Astrocyte of the cerebellum (primary cell): ENCODE results near the gene STK40.

ENCODE experiments used
- DNase-seq: peaks from one replicate; pipeline ENCODE4 v3.0.0-alpha.2; 2011; ENCODE audit warnings: low read depth
- H3K4me3 ChIP-seq: 2 replicates; pipeline ENCODE4 v1.5.1; 2011; ENCODE audit warnings: mild to moderate bottlenecking, low read depth, low read length, moderate library complexity
- in situ Hi-C: cut with HindIII; loops from 2 replicates; pipeline ENCODE4 v1.10.0; 2017; ENCODE audit warnings: low sequenced_read_pairs
- TF ChIP-seq, protein P1 (sequence below): IDR thresholded peaks from 2 replicates; pipeline ENCODE4 v1.5.1; 2012; ENCODE audit warnings: low read length, low read depth, moderate library complexity, mild to moderate bottlenecking; ENCODE audit errors: missing control alignments

STK40 gene

DNA sequence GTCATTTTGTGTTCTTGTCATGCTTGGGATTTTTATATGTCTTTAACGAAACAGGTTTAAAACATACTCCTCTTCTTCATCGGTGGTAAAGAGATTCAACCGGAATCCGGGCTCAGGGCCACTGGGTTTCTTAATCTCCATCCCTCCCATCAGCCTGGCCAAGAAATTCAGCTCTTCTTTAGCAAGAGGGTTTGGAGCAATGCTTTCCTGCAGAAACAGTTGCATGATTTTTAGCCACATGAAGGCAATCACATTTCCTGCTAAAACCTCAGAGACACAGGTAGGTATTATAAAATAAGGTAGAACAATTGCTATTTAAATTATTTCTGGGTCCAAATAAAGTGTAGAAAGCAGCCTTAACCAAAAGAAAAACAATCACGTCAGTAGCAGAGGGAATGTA, 34.7 kb upstream of the STK40 start:
- H3K4me3 ChIP-seq = no peak overlapping the region
- DNase-seq = no peak
- TF ChIP-seq, protein P1, sequence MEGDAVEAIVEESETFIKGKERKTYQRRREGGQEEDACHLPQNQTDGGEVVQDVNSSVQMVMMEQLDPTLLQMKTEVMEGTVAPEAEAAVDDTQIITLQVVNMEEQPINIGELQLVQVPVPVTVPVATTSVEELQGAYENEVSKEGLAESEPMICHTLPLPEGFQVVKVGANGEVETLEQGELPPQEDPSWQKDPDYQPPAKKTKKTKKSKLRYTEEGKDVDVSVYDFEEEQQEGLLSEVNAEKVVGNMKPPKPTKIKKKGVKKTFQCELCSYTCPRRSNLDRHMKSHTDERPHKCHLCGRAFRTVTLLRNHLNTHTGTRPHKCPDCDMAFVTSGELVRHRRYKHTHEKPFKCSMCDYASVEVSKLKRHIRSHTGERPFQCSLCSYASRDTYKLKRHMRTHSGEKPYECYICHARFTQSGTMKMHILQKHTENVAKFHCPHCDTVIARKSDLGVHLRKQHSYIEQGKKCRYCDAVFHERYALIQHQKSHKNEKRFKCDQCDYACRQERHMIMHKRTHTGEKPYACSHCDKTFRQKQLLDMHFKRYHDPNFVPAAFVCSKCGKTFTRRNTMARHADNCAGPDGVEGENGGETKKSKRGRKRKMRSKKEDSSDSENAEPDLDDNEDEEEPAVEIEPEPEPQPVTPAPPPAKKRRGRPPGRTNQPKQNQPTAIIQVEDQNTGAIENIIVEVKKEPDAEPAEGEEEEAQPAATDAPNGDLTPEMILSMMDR = no peak
- in situ Hi-C loops = no loop called here

DNA sequence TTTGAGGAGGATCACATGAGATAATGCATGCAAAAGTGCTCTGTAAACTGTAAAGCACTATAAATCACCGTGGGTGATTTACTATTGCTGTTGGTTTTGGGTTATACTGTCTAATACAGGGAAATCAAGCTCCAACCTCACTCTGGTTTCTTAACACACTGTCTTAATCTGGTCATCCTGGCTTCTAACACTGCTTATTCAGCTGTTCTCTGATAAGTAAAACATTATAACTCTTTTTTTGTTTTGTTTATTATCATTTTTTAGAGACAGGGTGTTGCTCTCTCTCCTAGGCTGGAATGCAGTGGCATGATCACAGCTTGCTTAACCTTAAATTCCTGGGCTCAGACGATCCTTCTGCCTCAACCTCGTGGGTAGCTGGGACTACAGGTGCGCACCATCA, 33.8 kb upstream of the STK40 start:
- in situ Hi-C loops = no loop called here
- TF ChIP-seq, protein P1 = no peak
- no peak for DNase-seq
- H3K4me3 ChIP-seq = no peak overlapping the region

DNA sequence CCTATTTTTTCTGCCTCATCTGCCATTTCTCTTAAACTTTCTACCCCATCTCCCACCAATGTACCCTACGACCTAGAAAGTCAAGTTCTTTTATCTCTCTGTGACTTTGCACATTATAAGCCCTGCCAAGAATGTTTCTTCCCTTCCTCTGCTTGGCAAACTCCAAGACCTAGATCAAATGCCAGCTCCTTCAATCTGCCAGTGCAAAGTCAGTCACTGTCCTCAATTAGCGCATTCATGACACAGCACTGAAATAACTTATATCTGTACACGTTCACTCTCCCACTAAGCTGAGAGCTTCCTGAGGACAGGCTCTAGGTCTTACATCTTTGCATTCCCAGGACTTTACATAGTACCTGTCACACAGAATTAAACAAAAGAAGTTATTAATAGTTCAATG, 33.4 kb upstream of the STK40 start:
- in situ Hi-C loops = no loop called here
- DNase-seq = no peak
- TF ChIP-seq, protein P1 = no peak
- H3K4me3 ChIP-seq = no peak overlapping the region

DNA sequence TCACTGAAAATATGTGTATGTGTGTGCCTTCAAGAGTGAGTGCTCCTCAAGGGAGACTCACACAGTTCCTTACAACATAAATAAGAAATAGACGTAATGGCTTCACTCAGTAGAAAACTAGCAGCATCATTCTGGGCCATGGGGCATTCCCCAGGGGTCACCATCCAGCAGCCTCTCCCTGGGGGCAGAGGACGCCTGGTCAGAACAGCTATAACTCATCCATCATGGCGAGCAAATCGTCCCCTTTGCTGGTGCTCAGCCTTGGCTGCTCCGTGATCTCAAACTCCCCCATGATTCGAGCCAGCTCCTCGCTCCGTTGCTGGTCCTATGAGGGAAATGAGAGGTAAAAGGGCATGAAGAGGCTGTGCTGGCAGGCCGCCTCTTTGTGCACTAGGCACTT, 32.2 kb upstream of the STK40 start:
- DNase-seq = no peak
- no peak overlapping the region for H3K4me3 ChIP-seq
- in situ Hi-C loops = no loop called here
- TF ChIP-seq, protein P1 = no peak

DNA sequence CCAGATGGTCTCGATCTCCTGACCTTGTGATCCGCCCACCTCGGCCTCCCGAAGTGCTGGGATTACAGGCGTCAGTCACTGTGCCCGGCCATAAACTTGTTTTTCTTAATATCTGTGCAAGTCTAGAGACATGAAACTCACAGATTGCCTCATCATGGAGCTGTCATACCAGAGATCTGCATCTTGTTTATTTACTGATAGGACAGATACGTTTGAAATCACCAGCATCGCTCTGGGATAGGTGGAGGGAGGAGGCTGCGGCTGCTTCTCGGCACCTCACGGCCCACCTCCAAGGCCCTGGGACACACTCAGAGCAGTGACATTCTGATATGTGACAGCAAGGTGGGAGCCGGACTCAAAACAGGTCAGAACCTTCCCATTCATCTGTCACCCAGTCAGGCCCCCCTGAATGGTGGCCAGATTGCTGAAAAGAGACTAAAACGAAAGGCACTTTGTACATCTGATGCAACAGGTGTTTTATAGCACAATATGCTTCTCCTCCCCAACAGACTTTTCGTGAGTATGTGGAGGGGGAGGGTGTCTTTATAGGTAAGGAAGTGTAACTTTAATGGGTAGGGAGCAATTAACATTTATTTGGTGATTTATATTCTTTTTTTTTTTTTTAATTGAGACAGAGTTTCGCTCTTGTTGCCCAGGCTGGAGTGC, 30.1 kb upstream of the STK40 start:
- TF ChIP-seq, protein P1 = no peak
- DNase-seq = no peak
- in situ Hi-C loops = no loop called here
- no peak overlapping the region for H3K4me3 ChIP-seq

DNA sequence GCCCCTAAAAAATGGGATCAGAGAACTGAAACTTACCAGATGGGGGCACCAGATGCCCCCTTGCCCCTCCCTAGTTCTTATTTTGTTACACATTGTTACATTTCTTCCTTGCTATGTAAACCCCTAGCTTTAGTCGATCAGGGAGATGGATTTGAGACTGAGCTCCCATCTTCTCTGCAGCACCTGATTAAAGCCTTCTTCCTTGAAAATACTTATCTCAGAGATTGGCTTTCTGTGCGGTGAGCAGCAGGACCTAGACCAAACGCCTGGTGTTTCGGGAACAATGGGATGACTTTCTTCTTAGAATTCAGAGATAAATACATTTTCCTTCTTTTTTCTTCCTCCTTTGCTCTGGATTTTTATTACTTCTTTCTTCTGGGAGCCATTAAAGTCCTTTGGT, 28.7 kb upstream of the STK40 start:
- TF ChIP-seq, protein P1 = no peak
- DNase-seq = no peak
- in situ Hi-C loops = no loop called here
- no peak overlapping the region for H3K4me3 ChIP-seq
